HL-60 (cell line): ENCODE measurements around the gene KRT4.

Experiments used
- DNase-seq, 2 experiments: peaks; one replicate each; pipeline ENCODE4 v3.0.0-alpha.2; 2010 to 2020; ENCODE audit warnings: low read depth in 1 of 2, low spot score in 1 of 2
- H3K27ac ChIP-seq: fragments of 250-450 bp; sonication (Bioruptor Pico); replicated peaks from 2 replicates; pipeline ENCODE4 v1.5.1; 2020; ENCODE audit warnings: mild to moderate bottlenecking, moderate library complexity
- H3K27me3 ChIP-seq: fragments of 250-450 bp; sonication (Bioruptor Pico); 2 replicates; pipeline ENCODE4 v1.5.1; 2021; ENCODE audit warnings: mild to moderate bottlenecking, moderate library complexity; ENCODE audit not compliant: insufficient read depth, poor library complexity, severe bottlenecking
- H3K4me3 ChIP-seq: replicated peaks from 2 replicates; pipeline ENCODE4 v1.5.1; 2011; ENCODE audit warnings: mild to moderate bottlenecking, control low read depth, low read length; ENCODE audit not compliant: insufficient read depth
- GABPA ChIP-seq: IDR thresholded peaks from 2 replicates; pipeline ENCODE4 v1.6.1; 2012; ENCODE audit warnings: low read depth
- POLR2AphosphoS5 ChIP-seq: IDR thresholded peaks from 2 replicates; pipeline ENCODE4 v1.6.1; 2012; ENCODE audit warnings: low read depth
- REST ChIP-seq: IDR thresholded peaks from 2 replicates; pipeline ENCODE4 v1.6.1; 2012; ENCODE audit warnings: low read depth; ENCODE audit not compliant: insufficient replicate concordance
- SPI1 ChIP-seq: IDR thresholded peaks from 2 replicates; pipeline ENCODE4 v1.6.1; 2012; ENCODE audit warnings: low read depth, mild to moderate bottlenecking, borderline replicate concordance
- TF ChIP-seq, protein P1 (sequence below): IDR thresholded peaks from one replicate; pipeline ENCODE4 v1.5.1; 2011; ENCODE audit warnings: low read length, control low read depth, inconsistent platforms; ENCODE audit not compliant: insufficient read depth

The KRT4 gene

DNA sequence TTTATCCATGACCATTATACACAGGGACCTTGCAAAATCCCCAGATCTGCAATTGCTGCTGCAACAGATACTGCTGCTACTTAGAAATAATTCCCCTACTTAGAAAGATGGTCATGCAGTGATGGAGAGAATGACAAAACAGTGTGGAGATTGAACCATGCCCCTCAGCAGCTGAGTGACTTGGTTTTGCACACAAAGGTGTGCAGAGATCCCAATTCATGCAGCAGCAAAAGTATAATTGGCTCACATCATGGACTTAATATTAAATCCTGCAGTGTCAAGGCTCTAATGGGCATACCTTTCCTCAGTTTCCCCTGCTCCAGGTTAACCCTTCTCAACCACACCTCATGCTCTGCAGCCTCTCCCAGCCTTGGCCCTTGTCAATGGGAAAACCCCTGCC, 37.9 kb upstream of the KRT4 start:
- Histone ChIP-seq H3K27me3 (peaks cover 5% of the 10 kb centered on the region), H3K27ac (no peak overlapping the region), H3K4me3 (no peak overlapping the region)
- TF ChIP-seq GABPA, result no peak
- TF ChIP-seq, protein P1, sequence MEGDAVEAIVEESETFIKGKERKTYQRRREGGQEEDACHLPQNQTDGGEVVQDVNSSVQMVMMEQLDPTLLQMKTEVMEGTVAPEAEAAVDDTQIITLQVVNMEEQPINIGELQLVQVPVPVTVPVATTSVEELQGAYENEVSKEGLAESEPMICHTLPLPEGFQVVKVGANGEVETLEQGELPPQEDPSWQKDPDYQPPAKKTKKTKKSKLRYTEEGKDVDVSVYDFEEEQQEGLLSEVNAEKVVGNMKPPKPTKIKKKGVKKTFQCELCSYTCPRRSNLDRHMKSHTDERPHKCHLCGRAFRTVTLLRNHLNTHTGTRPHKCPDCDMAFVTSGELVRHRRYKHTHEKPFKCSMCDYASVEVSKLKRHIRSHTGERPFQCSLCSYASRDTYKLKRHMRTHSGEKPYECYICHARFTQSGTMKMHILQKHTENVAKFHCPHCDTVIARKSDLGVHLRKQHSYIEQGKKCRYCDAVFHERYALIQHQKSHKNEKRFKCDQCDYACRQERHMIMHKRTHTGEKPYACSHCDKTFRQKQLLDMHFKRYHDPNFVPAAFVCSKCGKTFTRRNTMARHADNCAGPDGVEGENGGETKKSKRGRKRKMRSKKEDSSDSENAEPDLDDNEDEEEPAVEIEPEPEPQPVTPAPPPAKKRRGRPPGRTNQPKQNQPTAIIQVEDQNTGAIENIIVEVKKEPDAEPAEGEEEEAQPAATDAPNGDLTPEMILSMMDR, result no peak
- TF ChIP-seq REST, result no peak
- TF ChIP-seq POLR2AphosphoS5, result no peak
- no peak for TF ChIP-seq SPI1
- DNase-seq, result no peak

GRCh38 chr12:52850681-52851080, 36.8 kb upstream of the KRT4 start:
- DNase-seq, result no peak
- no peak overlapping the region for H3K4me3 ChIP-seq
- TF ChIP-seq SPI1 (no peak), REST (no peak), GABPA (no peak), POLR2AphosphoS5 (no peak)
- TF ChIP-seq, protein P1, result no peak
- no peak overlapping the region for H3K27ac ChIP-seq
- H3K27me3 ChIP-seq, result peaks cover 5% of the 10 kb centered on the region

DNA sequence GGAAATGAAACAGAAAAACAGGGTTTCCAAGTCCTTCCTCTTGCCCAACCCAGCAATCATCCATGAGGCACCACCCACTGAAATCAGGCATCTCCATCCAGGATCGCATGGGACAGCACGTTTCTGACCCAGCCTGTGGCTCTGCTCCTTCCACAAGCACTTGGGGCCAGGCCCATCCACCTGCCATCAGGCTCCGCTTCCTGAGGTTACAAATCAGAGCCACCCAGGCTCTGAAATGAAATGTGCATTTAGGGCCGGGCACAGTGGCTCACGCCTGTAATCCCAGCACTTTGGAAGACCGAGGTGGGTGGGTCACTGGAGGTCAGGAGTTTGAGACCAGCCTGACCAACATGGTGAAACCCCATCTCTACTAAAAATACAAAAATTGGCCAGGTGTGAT, 35.6 kb upstream of the KRT4 start:
- Histone ChIP-seq H3K4me3 (no peak overlapping the region), H3K27ac (no peak overlapping the region), H3K27me3 (peaks cover 5% of the 10 kb centered on the region)
- TF ChIP-seq, protein P1, result no peak
- no peak for TF ChIP-seq REST
- DNase-seq, result no peak
